Epithelial cell of prostate (primary cell): Measurements from ENCODE around the gene RSBN1L.

Source experiments
- DNase-seq: peaks from one replicate; pipeline ENCODE4 v3.0.0-alpha.2; 2011; ENCODE audit warnings: low read depth, low spot score
- H3K27ac ChIP-seq: fragments of 450-650 bp; 2 replicates; pipeline ENCODE4 v1.5.1; 2017; ENCODE audit warnings: mild to moderate bottlenecking

Gene RSBN1L

DNA sequence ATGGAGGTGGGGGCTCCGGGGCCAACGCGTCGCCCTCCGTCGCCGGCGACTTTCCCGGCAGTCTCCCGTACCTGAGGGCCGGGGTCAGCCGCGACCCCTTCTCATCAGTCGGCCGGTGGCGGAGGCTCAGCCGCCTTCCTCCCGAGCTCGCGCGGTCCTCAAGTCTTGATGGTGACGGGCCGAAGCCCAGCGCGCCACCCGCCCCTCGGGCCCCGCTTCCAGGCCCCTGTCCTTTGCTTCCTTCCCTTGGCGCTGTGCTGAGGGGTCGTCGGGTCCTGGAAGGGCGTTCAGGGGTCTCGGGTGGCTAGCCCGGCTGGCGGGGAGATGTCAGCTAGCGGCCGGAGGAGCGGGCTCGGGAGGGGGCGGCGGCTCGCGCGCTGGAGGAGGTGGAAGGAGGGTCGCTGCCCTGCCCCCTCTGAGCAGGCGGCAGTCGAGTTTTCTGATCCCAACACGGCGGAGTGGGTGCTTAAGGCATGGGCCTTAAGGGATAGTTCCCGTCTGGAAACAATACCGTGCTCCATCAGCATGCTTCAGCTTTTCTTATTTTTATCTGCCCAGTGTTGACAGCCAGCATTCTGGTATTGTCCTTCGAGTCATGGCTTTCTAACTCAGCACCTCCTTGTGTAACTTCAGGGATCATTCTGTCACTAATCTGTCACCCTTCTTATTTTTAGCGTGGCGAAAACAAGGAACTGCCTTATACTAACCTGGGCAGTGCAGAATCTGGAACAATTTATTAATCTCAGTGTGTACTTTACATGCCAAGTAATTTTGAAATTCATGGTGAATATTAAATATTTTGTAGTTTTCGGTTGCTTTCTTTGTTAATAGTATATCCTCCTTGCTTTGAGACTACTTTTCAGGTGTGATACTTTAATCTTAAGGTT lies 103.1 kb downstream of the RSBN1L start:
- peak overlapping the region; percentile 77 for H3K27ac ChIP-seq
- no peak for DNase-seq

GRCh38 chr7:77800158-77800557 lies 103.9 kb downstream of the RSBN1L start:
- no peak for DNase-seq
- no peak overlapping the region for H3K27ac ChIP-seq

GRCh38 chr7:77800730-77801129 lies 104.5 kb downstream of the RSBN1L start:
- no peak for DNase-seq
- H3K27ac ChIP-seq = no peak overlapping the region

- DNase-seq = no peak
- H3K27ac ChIP-seq = no peak overlapping the region
These were observed 106.5 kb downstream of the RSBN1L start for GRCh38 chr7:77802557-77803405.

GRCh38 chr7:77806425-77806824 lies 110.2 kb downstream of the RSBN1L start:
- no peak overlapping the region for H3K27ac ChIP-seq
- DNase-seq = no peak

- DNase-seq = no peak
- H3K27ac ChIP-seq = no peak overlapping the region
These were observed 112.3 kb downstream of the RSBN1L start for GRCh38 chr7:77808517-77808916.

DNA sequence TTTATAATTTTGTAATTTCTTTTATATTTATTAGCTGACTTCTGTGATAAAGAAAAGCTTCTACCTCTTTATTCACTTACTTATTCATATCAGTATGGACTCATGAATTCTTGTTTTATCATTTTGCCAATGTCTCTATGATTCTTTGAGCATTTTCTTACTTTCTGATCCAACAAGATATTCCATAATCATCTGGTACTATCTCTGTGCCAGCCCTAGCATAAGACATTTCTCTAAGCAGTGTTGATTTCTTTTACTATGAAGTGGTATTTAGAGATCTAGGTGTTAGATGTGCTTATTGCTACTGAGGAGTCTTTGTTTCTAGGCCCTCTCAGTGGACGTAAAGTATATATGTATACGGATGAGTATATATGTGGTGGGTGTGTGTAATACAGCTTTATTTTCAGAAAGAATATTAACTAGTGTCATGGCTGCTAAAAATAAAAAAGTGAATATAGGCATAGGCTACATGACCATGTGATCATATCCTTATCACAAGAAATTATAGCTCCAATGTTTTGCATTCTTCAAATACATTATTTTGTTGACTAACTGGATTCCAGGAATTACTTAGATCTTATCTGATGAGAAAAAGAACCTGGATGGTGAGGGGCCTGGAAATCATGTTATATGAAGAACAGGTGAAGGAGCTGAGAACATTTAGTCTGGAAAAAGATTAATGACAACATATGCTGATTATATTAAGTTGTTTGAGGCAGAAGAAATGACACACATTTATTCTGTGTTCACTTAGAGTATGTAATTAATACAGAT lies 115.4 kb downstream of the RSBN1L start:
- peak overlapping the region; percentile 41 for H3K27ac ChIP-seq
- no peak for DNase-seq

GRCh38 chr7:77812290-77812685 lies 116.0 kb downstream of the RSBN1L start:
- peak overlapping the region; percentile 41 for H3K27ac ChIP-seq
- no peak for DNase-seq

GRCh38 chr7:77813180-77813579 lies 116.9 kb downstream of the RSBN1L start:
- H3K27ac ChIP-seq = no peak overlapping the region
- DNase-seq = no peak

GRCh38 chr7:77819021-77819420 lies 122.8 kb downstream of the RSBN1L start:
- no peak for DNase-seq
- no peak overlapping the region for H3K27ac ChIP-seq

- DNase-seq = no peak
These were observed 124.7 kb downstream of the RSBN1L start for GRCh38 chr7:77820967-77821366.

GRCh38 chr7:77822269-77822668 lies 126.0 kb downstream of the RSBN1L start:
- no peak overlapping the region for H3K27ac ChIP-seq

More at GRCh38 chr7:77820967-77821366, 124.7 kb downstream of the RSBN1L start:
- H3K27ac ChIP-seq = no peak overlapping the region

DNA sequence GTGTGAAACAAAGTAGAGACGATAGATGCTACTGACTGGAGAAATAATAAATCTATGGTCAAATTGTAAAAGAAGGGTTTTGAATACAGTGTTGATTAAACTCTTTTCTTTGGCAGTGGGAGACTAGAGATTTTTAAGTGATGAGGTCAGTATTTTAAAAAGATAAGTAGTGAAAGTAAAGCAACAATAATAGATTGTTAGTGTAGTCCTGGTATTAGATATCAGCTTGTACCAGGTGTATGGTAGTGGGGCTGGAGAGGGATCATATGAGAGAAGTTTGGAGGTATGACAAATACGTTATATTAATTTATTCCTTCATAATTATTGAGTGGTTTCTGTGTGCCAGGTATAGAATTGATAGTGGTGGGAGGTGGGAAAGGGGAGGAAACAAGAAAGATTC lies 127.5 kb downstream of the RSBN1L start:
- DNase-seq = no peak
- no peak overlapping the region for H3K27ac ChIP-seq

More at GRCh38 chr7:77822269-77822668, 126.0 kb downstream of the RSBN1L start:
- DNase-seq = no peak

- DNase-seq = no peak
- H3K27ac ChIP-seq = no peak overlapping the region
These were observed 128.4 kb downstream of the RSBN1L start for GRCh38 chr7:77824636-77825035.

- no peak for DNase-seq
- no peak overlapping the region for H3K27ac ChIP-seq
These were observed 128.9 kb downstream of the RSBN1L start for GRCh38 chr7:77825131-77825530.

DNA sequence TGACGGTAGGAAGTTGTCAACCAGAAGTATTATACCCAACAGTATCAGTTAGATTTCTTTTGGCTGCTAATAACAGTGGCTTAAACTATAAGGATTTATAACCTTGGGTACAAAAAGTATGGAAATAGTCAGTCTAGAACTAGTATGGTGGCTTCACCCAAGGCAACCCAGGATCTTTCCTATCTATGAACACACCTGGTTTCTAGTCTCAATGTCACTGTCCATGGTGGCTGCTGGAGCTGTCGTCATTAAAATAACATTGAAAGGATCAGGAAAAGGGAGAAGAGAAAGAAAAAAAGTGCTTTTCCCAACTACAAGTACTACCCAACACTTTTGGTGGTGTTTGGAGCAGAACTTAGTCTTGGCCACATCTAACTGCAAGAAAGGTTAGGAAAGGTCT lies 130.0 kb downstream of the RSBN1L start:
- DNase-seq = no peak
- H3K27ac ChIP-seq = no peak overlapping the region

- peak overlapping the region; percentile 11 for H3K27ac ChIP-seq
- DNase-seq = no peak
These were observed 131.7 kb downstream of the RSBN1L start for GRCh38 chr7:77827999-77828398.

GRCh38 chr7:77830649-77831355 lies 134.5 kb downstream of the RSBN1L start:
- no peak for DNase-seq

GRCh38 chr7:77831481-77831880 lies 135.2 kb downstream of the RSBN1L start:
- DNase-seq = no peak
- no peak overlapping the region for H3K27ac ChIP-seq

More at GRCh38 chr7:77830649-77831355, 134.5 kb downstream of the RSBN1L start:
- no peak overlapping the region for H3K27ac ChIP-seq

DNA sequence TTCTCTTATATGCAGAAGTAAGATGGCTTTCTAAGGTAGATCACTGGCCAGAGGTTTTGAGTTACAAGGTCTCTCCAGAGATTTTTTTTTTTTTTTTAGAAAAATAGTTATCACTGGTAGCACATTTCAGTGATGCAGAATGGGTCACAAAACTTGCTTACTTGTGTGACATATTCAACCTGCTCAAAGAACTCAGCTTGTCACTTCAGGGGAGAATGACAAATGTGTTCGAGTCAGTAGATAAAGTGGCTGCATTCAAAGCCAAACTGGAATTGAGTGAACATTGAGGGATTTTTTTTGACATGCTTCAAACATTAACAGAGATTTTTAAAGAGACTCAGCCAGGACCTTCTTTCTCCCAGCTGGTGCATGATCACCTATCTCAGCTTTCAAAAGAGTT lies 135.7 kb downstream of the RSBN1L start:
- no peak for DNase-seq
- H3K27ac ChIP-seq = no peak overlapping the region
